Heart right ventricle (tissue), 16 donors: ENCODE data around the gene ACTN4. TPM values are rescaled to one million over a fixed set of nuclear protein-coding genes. Genes with fewer than 3 reads are reported as not detected.

Source experiments
- ATAC-seq, 8 donors: fragments of 200-7000 bp; cut with Tn5 transposase; one replicate each; pipeline ENCODE4 v1.9.1; 2020; ENCODE audit warnings: mild to moderate bottlenecking in 8 of 8, moderate library complexity in 8 of 8, moderate number of reproducible peaks in 1 of 8
- DNase-seq, 2 donors: peaks; one replicate each; pipeline ENCODE4 v3.0.0-alpha.2; 2020
- H3K27ac ChIP-seq, 10 donors: fragments of 200-600 bp; sonication (generic) in 2 of 10; one replicate each; pipeline versions ENCODE4 v1.5.0 to v1.8.0; 2020 to 2022; ENCODE audit warnings: mild to moderate bottlenecking in 3 of 10
- H3K27me3 ChIP-seq, 7 donors: fragments of 200-600 bp; one replicate each; pipeline ENCODE4 v1.8.0; 2021 to 2022; ENCODE audit warnings: mild to moderate bottlenecking in 2 of 7
- H3K36me3 ChIP-seq, 9 donors: fragments of 200-600 bp; sonication (generic) in 1 of 9; one replicate each; pipeline versions ENCODE4 v1.5.0 to v1.8.0; 2020 to 2022; ENCODE audit warnings: mild to moderate bottlenecking in 2 of 9
- H3K4me1 ChIP-seq, 9 donors: fragments of 200-600 bp; sonication (generic) in 1 of 9; one replicate each; pipeline versions ENCODE4 v1.5.0 to v1.8.0; 2020 to 2022; ENCODE audit warnings: mild to moderate bottlenecking in 4 of 9
- H3K4me3 ChIP-seq, 10 donors: fragments of 200-600 bp; sonication (generic) in 2 of 10; one replicate each; pipeline versions ENCODE4 v1.5.0 to v1.8.0; 2020 to 2022; ENCODE audit warnings: mild to moderate bottlenecking in 7 of 10, moderate library complexity in 2 of 10
- H3K9me3 ChIP-seq, 11 donors: fragments of 200-600 bp in 10 of 11; sonication (generic) in 2 of 11; one replicate each; pipeline versions ENCODE4 v1.5.0 to v1.8.0; 2013 to 2022; ENCODE audit warnings: mild to moderate bottlenecking in 2 of 11, control low read depth in 1 of 11, moderate library complexity in 1 of 11
- CTCF ChIP-seq, 9 donors: fragments of 200-600 bp; sonication (generic) in 2 of 9; IDR thresholded peaks; one replicate each; pipeline versions ENCODE4 v1.5.0 to v1.8.0; 2021 to 2022; ENCODE audit warnings: antibody characterized with exemption in 9 of 9, mild to moderate bottlenecking in 5 of 9, moderate library complexity in 1 of 9
- WGBS, 2 donors: extraction: QIAGEN DNeasy Blood & Tissue Kit; methylation state at CpG; one replicate each; pipeline ENCODE4 v1.1.7; 2013; ENCODE audit warnings: inconsistent platforms in 1 of 2; 5-methylcytosine and 5-hydroxymethylcytosine counted together
- intact Hi-C, 10 donors: fragments of 100-400 bp; cut with DNase I; formaldehyde crosslinking; loops; one replicate each; pipeline versions ENCODE4 v1.11.1 to v1.14.2; 2022
- polyA plus RNA-seq, 2 donors: library from polyadenylated mRNA; stranded (reverse); fragments of 200-250 nt; gene quantifications; one replicate each; pipeline ENCODE4 v1.2.3, GENCODE V29; 2013
- total RNA-seq, 10 donors: library from RNA; stranded (reverse); fragmentation: NEBNext Ultra II Directional in 3 of 10; extraction: Animal tissue kit (Norgen Biotek cat#: 25700) in 3 of 10; gene quantifications; one replicate each; pipeline versions ENCODE4 v1.2.1 to v1.2.4, GENCODE V29; 2021 to 2023
- donor health status: Arrhythmogenic right ventricular cardiomyopathy.
- donor health status: ischemic (EF 13 %, LVEDD 7.1; RV severe dilation, severe dysfunction).
- donor health status: healthy with polysubstance abuse.
- donor health status: DM: no; HTN: yes; CAD: no.
- donor health status: DM: no; HTN: no; CAD: no.
- donor health status: ischemic (EF 25% LVEDD 6.9; RV normal size, moderate dysfunction).
- donor health status: ischemic (EF 25% LVEDD 5.7; RV mildly dilated, moderate dysfunction).
- donor health status: healthy.
- donor health status: DM: yes; HTN: yes; CAD: no.
- donor health status: Ischemic cardiomyopathy.
- donor health status: ischemic (EF 35%, LVEDD 5.7; RV mildly dilated, moderate dysfunction).
- donor health status: nonischemic (EF 11% LVEDD 7.7; RV severe dilation, severe dysfunction).
- donor health status: DM: yes; HTN: yes; CAD: no.
- donor health status: PGD.
- donor health status: ischemic (EF 29% LVEDD 5.4; RV normal size, mild dysfunction).
- donor health status: nonischemic (EF 23%, LVEDD 6.1; RV moderate dilation, normal function).

ACTN4 gene
- total and polyA plus RNA-seq, 12 donors = 92.4 to 291 (median 149) TPM

GRCh38 chr19:38697197-38697596 is 49.7 kb downstream of the ACTN4 start:
- intact Hi-C loops = loop anchor here in 1 of 10 donors (5.0 kb wide), 1 partner anchor 45 kb away; no protein-coding TSS in a partner anchor
- Histone ChIP-seq H3K9me3 (no peaks in the 10 kb centered on the region), H3K36me3 (peaks cover 0 to 66% (median 17%) of the 10 kb centered on the region in 9 donors), H3K27me3 (no peaks in the 10 kb centered on the region), H3K4me1 (peaks cover 73 to 100% (median 99%) of the 10 kb centered on the region in 9 donors), H3K27ac (peak overlapping the region; percentile 3 to 95 (median 84)), H3K4me3 (no peak overlapping the region)
- DNase-seq (no peak), ATAC-seq (no peak)
- no peak for TF ChIP-seq CTCF (IDR thresholded peaks at IDR 0.05)
- 86 to 93% methylated on average over 6 of the region's 6 CpGs for WGBS, 2 donors

GRCh38 chr19:38697641-38698071 is 50.2 kb downstream of the ACTN4 start:
- ATAC-seq (no peak), DNase-seq (no peak)
- Histone ChIP-seq H3K27ac (peak overlapping the region; percentile 3 to 95 (median 66)), H3K36me3 (peaks cover 0 to 67% (median 22%) of the 10 kb centered on the region in 9 donors), H3K4me3 (no peak overlapping the region), H3K27me3 (no peaks in the 10 kb centered on the region), H3K4me1 (peaks cover 68 to 100% (median 98%) of the 10 kb centered on the region in 9 donors), H3K9me3 (no peaks in the 10 kb centered on the region)
- 69 to 73% methylated on average over 11 of the region's 11 CpGs for WGBS, 2 donors
- no peak for TF ChIP-seq CTCF (IDR thresholded peaks at IDR 0.05)
- intact Hi-C loops = loop anchor here in 1 of 10 donors (5.0 kb wide), 1 partner anchor 45 kb away; no protein-coding TSS in a partner anchor

GRCh38 chr19:38698225-38699026 is 51.0 kb downstream of the ACTN4 start:
- DNase-seq (no peak), ATAC-seq (no peak)
- H3K4me3 ChIP-seq = no peak overlapping the region
- H3K36me3 ChIP-seq = peaks cover 0 to 67% (median 23%) of the 10 kb centered on the region in 9 donors
- intact Hi-C loops = loop anchor here in 1 of 10 donors (5.0 kb wide), 1 partner anchor 46 kb away; no protein-coding TSS in a partner anchor
- peak in 1 of 9 donors; percentile 8 for TF ChIP-seq CTCF (IDR thresholded peaks at IDR 0.05)
- peaks cover 61 to 96% (median 90%) of the 10 kb centered on the region in 9 donors for H3K4me1 ChIP-seq
- 70 to 71% methylated on average over 22 of the region's 22 CpGs for WGBS, 2 donors
- no peaks in the 10 kb centered on the region for H3K27me3 ChIP-seq
- peak overlapping the region; percentile 3 to 95 (median 66) for H3K27ac ChIP-seq
- H3K9me3 ChIP-seq = no peaks in the 10 kb centered on the region

GRCh38 chr19:38699027-38699346 is 51.5 kb downstream of the ACTN4 start:
- TF ChIP-seq CTCF (IDR thresholded peaks at IDR 0.05) = no peak
- DNase-seq = no peak
- H3K4me3 ChIP-seq = no peak overlapping the region
- WGBS, 2 donors = 72 to 81% methylated on average over 7 of the region's 7 CpGs
- H3K27ac ChIP-seq = peak overlapping the region; percentile 3 to 95 (median 66)
- intact Hi-C loops = loop anchor here in 1 of 10 donors (5.0 kb wide), 1 partner anchor 47 kb away; no protein-coding TSS in a partner anchor
- H3K36me3 ChIP-seq = peaks cover 0 to 72% (median 29%) of the 10 kb centered on the region in 9 donors
- H3K4me1 ChIP-seq = peaks cover 55 to 96% (median 88%) of the 10 kb centered on the region in 9 donors
- no peaks in the 10 kb centered on the region for H3K9me3 ChIP-seq
- ATAC-seq = no peak
- H3K27me3 ChIP-seq = no peaks in the 10 kb centered on the region
